ENCODE data around the gene SLC30A2.

DNA sequence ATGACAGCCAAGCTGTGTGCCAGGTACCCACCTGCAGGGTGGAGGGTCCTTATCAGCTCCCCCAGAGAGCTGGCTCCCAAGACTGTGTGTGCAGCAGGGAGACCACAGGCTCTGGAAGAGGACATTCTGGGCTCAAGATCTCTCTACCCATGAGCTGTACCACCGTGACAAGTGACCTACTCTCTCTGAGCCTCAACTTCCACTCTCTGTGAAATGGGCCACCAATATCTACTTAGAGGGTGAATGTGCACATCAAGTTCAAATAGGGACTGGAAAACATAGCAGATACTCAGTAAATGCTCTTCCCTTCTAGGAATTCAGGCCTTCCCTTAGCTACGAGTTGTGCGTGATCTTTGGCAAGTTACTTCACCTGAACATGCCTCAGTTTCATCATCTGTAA lies 1.5 kb downstream of the SLC30A2 start:
- TF ChIP-seq POLR2AphosphoS5 (IDR thresholded peaks at IDR 0.05; ENCODE audit: low read depth, low read length) (no peak), TAF1 (IDR thresholded peaks at IDR 0.05; ENCODE audit: borderline replicate concordance, insufficient read depth, low read length) (no peak)

Measured in PFSK-1 (cell line).